Stimulated activated CD4-positive, alpha-beta T cell treated with anti-CD3 and anti-CD28 coated beads, Interleukin-15, amount 100 ng/mL, for 1 hour (primary cell): ENCODE data around the gene STK38L.

Experiments
- DNase-seq, 2 donors: peaks; one replicate each; pipeline ENCODE4 v3.0.0-alpha.2; 2020; ENCODE audit warnings: low read depth in 1 of 2, low spot score in 1 of 2

STK38L gene

DNA sequence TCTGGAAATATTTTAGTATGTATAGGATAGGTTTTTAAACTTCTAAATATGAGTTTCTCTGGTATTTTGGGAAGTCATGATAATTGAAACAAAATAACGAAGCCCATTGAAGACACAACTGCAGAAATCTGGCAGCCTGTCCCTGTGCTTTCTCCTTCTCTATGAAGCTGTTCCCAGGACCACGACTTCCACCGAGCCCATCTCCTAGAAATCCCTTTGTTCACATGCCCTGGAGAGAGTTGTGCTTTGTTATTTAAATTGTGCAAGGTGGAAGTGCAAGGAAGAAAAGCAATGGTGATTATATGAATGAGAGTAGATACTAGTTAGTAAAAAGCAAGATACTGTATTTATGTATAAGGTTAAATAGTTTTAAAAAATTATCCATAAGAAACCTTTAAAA lies 32.2 kb downstream of the STK38L start:
- DNase-seq, result no peak

GRCh38 chr12:27277846-27278260 lies 33.8 kb downstream of the STK38L start:
- no peak for DNase-seq

DNA sequence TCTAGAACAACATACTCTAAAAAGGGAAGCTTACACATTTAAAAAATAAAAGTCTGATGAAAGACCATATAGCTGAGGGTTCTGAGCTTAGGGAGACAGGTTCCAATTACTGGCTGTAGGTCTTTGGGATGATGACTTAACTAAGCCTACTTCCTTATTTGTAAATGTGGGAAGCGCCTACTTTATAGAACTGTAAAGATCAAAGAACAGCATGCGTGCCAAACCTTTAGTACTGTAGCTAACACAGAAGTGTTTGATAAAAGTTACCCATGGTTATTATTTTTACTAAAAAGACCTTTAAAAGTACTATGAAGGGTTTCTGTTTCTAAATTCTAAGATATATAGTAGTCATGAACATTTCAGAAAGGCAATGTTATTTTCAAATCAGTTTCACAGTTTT lies 35.7 kb downstream of the STK38L start:
- DNase-seq, result no peak

GRCh38 chr12:27280412-27280811 lies 36.3 kb downstream of the STK38L start:
- DNase-seq, result no peak

DNA sequence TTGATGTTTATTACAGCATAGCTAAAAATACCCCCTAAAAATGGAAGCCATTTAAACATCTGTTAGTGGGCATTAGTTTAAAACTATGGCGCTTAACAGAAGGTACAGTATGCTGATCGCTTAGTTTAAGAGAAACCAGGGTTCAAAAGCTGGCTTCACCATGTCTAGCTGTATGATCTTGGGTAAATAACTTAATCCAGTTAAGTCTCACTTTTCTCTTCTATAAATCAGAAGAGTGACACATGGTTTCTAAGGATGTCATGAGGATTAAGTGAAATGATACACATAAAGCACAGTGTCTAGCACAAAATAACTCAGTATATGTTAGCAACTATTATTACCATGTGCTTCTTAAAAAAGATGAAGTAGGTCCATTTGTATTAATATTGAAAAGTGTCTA lies 38.7 kb downstream of the STK38L start:
- no peak for DNase-seq

DNA sequence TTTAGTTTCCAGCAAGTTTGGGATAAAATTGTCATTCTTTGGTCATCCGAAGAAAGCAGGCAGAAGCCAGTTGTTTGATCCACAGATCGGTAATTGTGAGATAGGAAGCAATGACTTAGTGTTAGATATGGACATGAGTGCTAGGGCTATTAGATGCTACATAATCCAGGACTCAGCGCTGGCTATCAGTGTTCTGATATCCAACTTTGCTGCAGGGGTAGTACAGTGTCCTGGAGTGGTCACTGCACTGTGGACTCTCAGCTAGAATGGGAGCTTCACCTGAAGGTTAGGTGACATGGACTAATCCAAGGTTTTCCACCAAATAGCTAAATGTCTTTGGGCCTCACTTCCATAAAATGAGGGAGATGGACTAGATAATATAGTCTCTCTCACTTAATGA lies 39.9 kb downstream of the STK38L start:
- DNase-seq, result no peak

DNA sequence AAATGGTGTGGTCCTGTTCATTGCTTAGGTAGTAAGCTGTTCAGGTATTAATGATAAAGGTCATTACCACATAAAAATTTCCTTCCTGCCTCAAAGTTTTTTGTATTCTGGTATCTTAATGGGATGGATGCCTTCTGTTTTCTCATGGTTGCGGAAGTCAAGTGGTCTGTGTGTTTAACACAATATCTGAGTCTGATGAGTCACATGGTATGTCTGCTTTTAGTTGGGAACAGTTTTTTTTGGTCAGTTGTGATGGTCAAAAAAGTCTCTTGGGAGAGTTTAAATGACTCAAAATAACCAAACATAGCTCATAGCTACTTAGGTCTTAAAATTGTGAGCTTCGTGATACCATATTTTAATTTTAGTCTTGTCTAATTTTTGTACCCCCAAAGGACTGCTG lies 40.7 kb downstream of the STK38L start:
- DNase-seq, result no peak

DNA sequence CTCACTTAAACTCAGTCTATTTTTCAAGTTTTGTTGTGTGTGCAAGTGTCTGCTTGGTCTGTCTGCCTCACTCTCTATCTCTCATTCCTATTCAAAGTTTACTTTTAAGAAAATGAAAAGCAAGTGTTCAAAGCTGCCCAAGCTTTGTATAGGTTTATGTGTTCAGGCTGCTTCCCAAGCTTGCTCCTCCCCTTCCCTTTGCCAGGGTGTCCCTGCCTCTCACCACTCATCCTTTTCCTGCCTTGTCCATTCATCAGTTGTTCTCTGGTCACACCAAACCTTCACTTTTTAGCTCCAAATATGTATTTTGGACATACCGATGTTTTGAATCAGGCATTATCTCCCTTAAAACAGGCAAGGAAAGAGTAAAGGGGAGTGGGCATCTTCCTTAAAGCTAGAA lies 41.3 kb downstream of the STK38L start:
- no peak for DNase-seq

DNA sequence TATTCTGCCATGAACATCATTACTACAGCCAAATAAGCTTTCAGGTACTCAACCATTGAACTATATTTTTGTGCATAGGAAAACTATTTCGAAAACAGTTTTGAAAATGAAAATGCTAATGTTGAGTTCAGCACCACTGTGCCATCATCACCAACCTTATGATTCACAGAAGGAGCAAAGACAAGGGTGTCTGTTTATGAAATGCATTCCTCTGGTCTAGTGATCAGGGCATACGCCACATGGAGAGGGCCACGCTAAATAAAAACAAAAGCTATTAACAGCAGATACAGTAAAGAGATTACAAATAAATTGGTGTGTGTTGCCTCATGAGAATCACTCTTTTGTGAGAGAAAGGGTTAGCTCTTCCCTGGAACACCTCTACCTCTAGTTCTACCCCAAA lies 45.3 kb downstream of the STK38L start:
- DNase-seq, result no peak

GRCh38 chr12:27290501-27291168 lies 46.5 kb downstream of the STK38L start:
- no peak for DNase-seq

DNA sequence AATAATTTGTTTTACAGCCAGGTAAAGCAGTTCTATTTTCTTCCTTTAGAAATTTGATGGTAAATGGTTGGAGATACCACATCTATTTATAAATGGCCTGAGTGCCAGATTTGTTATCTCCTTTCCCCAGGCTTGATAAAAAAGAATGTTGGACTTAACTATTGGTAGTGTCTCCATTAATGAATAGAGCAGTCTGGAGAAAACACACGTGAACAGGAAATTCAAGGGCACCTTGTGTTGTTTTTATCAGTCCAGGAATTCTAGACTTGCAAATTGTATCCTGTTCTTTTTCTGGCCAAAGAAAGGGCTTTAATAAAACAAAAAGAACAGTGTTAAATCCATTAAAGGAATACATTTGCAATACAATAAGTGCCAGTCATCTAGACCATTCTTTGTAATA lies 47.8 kb downstream of the STK38L start:
- DNase-seq, result no peak

GRCh38 chr12:27292718-27293117 lies 48.6 kb downstream of the STK38L start:
- no peak for DNase-seq

- DNase-seq, result no peak
These were observed 49.4 kb downstream of the STK38L start for GRCh38 chr12:27293463-27293862.

GRCh38 chr12:27296674-27297073 lies 52.6 kb downstream of the STK38L start:
- no peak for DNase-seq

GRCh38 chr12:27297566-27297965 lies 53.5 kb downstream of the STK38L start:
- DNase-seq, result no peak

DNA sequence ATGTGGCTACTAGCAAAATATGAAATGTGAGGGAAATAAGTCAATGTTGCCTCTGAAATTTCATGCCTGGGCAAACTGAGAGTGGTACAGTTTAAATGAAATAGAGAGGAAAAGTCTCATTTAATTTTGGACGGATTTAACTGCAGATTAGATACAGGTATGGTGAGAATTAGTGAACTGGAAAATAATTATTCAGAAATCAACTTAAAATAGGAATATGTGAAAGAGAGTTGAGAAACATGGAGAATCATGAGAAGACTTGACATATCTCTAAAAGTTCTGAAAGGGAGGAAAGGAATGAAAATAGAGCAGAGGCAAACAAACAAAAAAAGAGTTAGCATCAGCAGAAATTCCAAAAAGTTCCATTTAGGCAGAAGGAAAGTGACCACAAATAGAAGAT lies 55.0 kb downstream of the STK38L start:
- no peak for DNase-seq

- DNase-seq, result no peak
These were observed 56.1 kb downstream of the STK38L start for GRCh38 chr12:27300226-27300625.

DNA sequence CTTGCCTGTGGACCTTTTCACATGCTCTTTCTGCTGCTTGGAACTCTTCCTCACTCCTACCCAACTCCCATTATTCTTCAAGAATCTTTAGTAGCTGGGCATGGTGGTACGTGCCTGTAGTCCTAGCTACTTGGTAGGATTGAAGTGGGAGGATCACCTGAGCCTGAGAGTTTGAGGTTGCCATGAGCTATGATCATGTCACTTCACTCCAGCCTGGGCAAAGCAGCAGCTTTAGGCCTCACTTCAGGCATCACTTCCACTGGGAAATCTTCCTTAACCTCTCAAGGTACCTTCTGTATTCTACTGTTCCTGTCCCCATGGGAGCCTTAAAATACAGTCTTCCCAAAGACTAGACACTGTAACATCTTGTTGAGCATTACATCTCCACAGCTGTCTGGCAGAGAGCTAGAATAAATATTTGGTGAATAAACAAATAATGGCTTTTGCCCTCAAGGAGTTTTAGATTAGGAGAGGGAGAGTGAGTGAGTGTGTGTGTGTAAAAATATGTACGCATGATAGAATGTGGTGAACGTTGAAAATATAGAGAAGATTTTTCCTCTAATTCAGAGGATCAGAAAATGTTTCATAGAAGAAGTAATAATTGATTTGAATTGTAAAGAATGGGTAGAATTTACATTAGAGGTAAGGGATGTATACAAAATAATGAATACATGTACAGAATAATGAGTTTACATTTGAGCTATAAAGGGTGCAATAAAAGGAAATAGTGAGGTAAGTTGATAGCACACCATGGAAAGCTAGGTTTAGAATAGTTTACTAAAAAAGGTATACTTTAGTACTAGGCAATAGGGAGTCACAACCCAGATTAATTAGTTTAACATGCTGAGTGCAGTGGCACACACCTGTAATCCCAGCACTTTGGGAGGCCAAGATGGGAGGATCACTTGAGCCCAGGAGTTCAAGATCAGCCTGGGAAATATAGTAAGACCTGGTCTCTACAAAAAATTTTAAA lies 59.3 kb downstream of the STK38L start:
- DNase-seq, result no peak

GRCh38 chr12:27304856-27305255 lies 60.8 kb downstream of the STK38L start:
- no peak for DNase-seq

DNA sequence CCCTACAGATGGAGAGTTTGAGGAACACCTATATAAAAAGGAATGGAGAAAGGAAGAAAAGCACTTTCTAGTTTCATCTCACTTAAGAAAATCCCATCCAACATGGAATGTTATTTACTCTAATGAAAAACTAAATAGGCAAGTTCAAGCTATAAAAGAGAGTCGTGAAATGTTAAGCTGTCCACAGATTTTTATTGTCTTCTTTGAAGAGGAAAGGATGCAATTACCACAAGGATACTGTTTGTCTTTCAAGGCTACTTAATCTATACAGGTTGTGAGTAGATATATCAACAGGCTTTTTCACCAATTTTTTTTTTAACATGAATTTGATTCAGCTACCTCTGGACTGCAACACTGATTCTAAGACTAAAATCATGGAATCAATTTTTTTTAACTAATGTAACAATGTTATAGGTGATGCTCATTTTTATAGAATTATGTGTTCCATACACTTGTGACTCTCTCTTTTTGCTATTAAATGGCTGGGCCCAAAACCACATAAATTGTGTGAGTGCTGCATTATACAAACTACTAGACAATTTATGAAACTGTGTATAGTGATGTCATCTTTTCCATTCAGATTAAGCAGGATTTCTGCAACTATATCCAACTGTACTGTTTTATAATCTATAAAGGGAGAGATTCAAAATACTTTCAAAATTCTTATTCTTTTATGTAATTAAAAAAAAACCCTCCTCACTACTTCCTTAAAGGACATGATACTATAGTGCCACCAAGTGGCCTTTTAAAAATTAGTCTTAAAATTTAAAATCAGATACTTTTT lies 61.8 kb downstream of the STK38L start:
- no peak for DNase-seq

DNA sequence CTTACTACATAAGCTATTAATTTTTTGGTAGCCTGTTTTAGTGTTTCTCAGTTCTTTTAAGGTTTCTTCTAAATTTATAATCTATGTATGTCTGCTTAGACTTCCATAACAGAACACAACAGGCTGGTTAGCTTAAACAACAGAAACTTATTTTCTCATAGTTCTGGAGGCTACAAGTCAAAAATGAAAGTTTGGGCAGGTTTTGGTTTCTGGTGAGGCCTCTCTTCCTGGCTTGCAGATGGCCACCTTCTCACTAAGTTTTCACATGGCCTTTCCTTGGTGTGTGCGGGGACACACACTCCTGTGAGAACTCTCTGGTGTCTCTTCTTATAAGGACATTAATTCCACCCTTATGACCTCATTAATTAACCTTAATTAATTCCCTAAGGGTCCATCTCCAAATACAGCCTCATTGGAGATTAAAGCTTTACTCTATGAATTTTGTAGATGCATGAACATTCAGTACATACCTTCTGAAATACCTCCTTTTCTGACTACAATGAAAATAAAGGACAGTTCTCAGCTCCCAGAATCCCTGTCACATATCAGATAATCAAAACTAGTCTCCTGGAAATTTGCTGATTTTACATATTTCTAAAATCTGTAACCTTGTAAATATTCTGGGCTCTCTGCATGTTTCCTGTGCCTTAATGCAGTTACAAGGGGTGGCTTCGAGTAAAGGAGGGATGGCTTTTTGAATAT lies 65.4 kb downstream of the STK38L start:
- DNase-seq, result no peak
